Posterior vena cava (tissue), 2 donors: Measurements from ENCODE around the gene KLHL29. TPM values are rescaled to one million over a fixed set of nuclear protein-coding genes. Genes with fewer than 3 reads are reported as not detected.

ENCODE experiments used
- DNase-seq: peaks from one replicate; pipeline ENCODE4 v3.0.0-alpha.2; 2020; ENCODE audit warnings: low spot score
- intact Hi-C, 2 donors: fragments of 100-400 bp; cut with DNase I; formaldehyde crosslinking; loops; one replicate each; pipeline versions ENCODE4 v1.14.1 to v1.14.2; 2022 to 2023
- total RNA-seq, 2 donors: library from RNA; stranded (reverse); fragmentation: NEBNext Ultra II Directional; extraction: Animal tissue kit (Norgen Biotek cat#: 25700); gene quantifications; one replicate each; pipeline ENCODE4 v1.2.1, GENCODE V29; 2021
- donor health status: DM: yes; HTN: yes; CAD: no.
- donor health status: DM: yes; HTN: yes; CAD: no.

Gene KLHL29
- total RNA-seq, 2 donors from 2014 or later: 9.9 to 10.6 TPM

DNA sequence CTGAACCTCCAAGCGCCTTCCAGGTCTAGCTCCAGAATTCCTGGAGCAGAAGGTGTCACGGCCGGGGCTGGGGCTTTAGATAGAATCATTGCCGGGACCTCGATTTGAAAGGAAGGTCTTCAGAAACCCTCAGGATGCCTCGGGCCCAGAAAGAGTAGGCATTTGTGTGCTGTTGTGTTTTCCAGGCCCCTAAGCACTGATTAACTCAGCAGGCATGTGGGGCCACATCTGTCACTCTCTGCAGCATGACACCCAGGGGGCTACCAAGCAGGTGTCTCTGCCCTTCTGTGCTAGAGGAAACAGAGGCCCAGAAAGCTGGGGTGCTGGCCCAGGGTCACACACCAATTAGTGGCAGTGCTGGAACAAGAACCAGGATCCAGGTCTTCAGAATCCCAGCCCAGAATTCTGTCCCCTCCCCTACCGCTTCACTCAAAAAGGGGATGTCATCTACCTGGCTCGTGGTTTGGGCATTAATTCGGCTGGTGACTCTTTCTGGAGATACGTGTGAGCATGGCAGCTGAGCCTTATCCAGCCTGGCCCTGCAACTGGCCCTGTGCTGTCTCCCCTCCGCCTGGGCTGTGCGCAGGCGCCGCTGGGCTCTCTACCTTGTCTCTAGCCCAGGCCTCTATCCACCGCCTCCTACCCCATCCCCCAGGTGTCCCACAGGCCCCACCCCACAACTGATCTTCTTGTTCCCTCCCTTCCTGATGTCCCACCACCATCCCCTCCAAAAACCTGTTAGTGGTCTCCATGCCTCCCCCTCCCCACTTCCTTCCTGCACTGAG is 296.6 kb downstream of the KLHL29 start:
- intact Hi-C loops: no loop called here
- DNase-seq: no peak

DNA sequence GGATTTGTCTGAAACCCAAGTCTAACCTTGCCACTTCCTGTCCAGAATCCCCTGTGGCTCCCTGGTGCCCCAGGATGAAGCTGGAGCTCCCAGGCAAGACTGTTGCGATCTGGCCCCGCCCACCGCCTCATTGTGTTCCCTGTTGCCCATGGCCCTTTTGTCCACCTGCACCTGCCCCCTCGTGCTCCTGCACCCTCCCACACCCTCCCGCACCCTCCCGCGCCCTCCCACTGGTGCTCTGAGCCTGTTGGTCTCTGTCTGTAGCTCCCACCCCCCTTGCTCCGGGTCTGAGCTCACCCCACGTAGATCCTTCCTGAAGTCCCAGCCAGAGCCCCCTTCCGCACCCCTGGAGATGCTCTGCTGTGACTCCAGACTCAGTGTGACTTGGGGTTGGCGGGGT is 297.5 kb downstream of the KLHL29 start:
- DNase-seq: no peak

DNA sequence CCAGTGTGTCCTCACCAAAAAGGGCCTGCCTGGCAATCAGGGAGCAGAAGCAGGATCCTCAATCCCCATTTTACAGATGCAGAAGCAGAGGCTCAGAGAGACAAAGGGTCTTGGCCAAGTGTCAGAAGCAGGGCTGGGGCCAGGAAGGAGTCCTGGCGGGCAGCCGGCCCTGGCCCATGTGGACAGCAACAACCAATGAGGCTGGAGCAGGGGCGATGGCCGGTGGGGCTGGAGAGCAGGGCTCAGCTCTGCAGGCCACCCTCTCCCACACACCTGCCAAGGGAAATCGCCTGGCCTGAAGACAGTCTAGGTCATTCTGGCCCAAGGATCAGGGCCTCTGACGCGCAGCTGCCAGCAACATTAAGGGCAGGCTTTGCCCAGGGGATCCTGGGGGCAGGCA is 298.0 kb downstream of the KLHL29 start:
- no peak for DNase-seq
- intact Hi-C loops: no loop called here

More for the DNA sequence above, 297.5 kb downstream of the KLHL29 start:
- intact Hi-C loops: no loop called here

DNA sequence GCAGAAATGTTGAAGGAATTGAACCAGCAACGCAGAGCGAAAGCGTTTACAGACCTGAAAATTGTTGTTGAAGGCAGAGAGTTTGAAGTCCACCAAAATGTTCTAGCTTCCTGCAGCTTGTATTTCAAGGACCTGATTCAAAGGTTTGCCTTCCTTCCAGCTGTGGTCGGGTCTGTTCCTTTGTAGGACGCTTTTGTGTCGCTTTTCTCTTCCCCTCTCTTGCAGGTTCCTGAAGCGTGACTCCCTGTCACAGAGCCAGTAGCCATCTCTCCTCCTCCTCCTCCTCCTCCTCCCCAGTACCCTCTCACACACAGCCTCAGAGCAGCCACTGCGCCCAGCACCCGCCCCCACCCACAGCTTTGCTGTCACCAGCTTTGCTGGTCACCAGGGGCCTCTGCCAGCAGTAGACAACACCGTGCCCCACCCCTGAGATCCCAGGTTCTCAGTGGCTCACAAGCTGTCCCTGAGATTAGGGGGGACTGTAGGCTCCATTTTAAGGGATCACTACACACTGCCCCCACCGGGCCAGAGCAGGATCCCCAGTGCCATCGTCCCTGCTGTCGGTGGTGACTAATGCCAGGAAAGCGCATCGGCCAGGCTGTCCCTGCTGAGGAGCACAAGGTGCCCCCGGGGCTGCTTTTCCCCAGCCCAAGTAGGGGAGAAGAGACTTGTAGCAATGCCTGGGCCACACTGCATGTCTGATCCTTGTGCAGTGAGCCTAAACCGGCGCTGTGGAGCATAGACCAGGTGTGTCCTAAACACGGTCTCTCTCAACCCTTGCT is 299.6 kb downstream of the KLHL29 start:
- intact Hi-C loops: no loop called here
- DNase-seq: no peak

DNA sequence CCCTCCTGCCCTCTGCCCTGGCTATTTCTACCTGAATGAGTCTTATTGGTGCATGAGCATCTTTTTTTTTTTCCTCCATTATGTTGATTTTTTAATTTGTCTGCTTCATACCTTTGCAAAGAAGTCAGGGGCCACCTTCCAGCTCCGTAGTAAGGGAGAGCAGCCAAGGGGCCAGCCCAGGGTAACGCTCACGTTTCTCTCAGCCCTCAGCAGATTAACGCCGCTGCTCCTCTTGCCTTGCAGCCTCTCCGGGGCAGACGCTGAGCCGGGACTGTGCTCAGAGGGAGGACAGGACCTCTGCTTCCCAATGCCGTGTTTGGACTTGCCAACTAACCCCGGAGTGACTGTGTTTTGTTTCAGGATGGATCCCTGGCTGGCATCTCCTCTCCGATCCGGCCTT is 300.2 kb downstream of the KLHL29 start:
- DNase-seq: no peak
- intact Hi-C loops: no loop called here

DNA sequence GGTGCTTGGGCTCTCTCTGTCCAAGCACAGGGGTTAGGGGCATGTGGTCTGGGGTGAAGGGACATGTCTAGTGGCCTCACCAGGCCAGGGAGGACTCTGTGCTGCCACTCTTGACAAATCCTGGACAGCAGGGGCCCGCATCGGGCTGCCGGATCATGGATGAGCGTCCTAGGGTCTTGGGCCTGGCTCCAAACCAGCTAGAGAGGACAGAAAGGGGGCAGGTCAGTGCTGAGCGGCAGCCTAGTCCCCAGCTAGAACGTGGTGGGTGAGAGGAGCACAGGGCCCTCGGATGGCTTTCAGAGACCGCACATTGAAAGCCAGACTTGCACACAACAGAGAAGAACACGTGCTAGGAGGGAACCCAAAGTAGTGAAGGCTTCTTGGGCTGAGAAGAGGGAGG is 300.7 kb downstream of the KLHL29 start:
- intact Hi-C loops: no loop called here
- DNase-seq: no peak

GRCh38 chr2:23686405-23687029 is 301.5 kb downstream of the KLHL29 start:
- no peak for DNase-seq

GRCh38 chr2:23687214-23687613 is 302.2 kb downstream of the KLHL29 start:
- no peak for DNase-seq
- intact Hi-C loops: no loop called here

More at GRCh38 chr2:23686405-23687029, 301.5 kb downstream of the KLHL29 start:
- intact Hi-C loops: no loop called here

GRCh38 chr2:23687713-23688112 is 302.7 kb downstream of the KLHL29 start:
- no peak for DNase-seq
- intact Hi-C loops: no loop called here

DNA sequence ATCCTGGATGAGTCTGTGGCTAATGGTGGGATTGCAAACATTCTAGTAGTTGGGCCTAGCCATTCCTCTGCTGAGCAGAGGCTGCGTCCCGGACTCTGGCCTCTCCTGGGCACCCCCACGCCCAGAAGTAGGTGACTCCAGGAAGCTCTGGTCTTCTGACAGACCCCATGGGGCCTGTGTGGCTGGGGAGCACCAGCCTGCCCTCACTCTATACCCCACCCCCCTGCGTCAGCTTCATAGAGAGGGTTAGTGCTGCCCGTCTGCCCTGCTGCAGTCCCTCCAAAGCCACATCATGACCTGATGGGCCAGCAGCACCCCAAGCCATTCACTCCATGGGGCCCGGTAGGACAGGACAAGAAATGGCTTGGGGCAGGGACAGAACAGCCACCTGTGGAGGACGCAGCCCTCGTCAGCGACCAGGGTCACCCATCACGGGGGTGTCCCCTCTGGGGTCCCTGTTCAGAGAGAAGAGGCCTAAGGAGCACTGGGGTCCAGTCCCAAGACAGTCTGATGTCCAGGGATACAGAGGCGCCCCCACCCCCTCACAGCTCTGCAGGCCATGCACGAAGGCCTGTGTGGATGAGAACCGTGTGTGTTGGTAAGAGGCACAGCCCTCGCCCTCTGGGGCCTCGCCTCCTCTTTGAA is 303.6 kb downstream of the KLHL29 start:
- intact Hi-C loops: no loop called here
- DNase-seq: no peak

- intact Hi-C loops: no loop called here
- DNase-seq: no peak
Measured at GRCh38 chr2:23689131-23689700, 304.2 kb downstream of the KLHL29 start.

DNA sequence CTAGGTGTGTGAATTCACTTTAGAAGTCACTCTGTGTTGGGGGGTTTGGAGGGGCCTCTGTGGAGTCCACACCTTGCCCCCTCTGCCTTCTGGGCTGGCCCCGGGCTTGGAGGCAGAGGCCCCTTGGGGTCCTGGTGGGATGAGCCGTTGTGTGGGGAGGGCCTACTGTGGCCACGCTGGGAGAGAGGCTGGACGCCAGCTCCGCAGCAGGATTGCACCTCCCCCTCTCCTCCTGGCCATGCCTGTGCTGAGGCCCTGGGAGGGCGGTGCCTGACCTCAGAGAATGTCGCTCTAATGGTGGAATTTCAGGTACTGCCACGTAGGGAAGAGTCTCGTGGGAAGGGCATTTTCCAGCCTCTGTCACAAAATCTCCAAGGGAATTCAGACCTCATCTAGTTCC is 304.9 kb downstream of the KLHL29 start:
- intact Hi-C loops: no loop called here
- DNase-seq: peak; percentile 66

DNA sequence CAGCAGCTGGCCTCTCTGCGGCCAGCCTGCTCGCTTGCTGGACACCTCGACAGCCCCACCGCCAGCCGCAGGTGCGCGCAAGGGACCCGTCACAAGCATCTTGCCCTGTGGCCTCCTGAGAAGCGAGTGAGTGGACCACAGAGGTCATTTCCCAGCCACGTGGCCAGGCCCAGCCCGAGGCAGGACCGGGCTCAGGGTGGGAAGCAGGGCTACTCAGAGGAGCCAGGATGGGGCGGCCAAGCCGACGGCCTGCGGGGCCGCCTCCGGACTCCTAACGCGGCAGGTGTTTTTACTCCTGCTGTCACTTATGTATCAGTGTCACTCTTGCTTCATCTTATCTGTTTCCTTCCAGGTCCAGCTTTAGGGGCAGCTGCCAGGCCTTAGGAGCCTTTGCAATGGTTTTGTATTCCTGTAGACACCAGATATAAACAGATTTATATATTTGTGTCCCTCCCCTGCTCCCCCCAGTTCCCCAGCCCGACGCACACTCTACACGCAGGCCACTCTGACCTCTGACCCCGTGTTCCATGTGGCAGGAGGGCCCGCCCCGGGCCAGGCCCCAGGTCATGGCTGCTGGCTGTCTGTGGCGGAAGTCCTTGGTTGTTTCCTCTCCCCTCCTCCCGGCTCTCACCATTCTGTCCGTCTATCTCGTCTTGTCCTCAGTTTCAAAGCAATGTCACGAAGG is 305.6 kb downstream of the KLHL29 start:
- intact Hi-C loops: no loop called here
- peak; percentile 64 for DNase-seq

DNA sequence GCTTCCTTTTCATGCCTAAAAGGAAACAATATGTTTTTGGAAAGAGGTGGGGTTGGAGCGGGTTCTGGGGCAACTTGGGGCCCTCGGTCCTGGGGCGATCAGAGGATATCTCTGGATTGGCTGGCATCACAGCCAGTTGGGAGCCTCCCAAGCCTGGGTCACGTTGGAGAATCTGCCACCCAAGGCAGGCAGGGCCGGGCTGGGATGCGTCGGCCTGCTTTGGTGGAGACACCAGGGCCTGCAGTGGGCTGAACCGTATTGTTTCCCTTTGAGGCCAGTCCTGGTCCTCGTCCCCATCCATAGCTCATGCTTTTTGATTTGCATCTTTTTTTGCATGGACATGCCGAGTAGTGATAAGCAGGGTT is 306.1 kb downstream of the KLHL29 start:
- intact Hi-C loops: no loop called here

GRCh38 chr2:23691565-23691964 is 306.6 kb downstream of the KLHL29 start:
- peak; percentile 73 for DNase-seq
- intact Hi-C loops: no loop called here

More for the DNA sequence above, 306.1 kb downstream of the KLHL29 start:
- DNase-seq: peak; percentile 30

DNA sequence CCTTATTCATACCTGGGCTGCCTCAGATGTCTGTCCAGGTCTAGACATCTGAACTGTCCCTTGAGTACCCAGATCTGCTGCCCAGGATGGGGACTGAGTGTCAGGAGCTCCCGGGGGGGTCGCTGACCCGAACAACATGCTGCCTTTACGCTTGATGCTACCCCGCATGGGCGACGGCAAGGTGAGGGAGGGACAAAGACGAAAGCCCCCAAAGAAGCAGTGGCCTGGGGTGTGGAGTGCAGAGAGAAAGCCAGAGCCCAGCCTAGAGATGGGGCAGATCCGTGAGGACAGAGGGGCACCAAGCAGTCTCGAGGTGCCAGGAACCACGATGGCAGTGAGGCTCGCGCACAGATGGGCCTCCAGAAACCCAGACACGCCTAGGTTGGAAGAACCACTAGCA is 307.3 kb downstream of the KLHL29 start:
- DNase-seq: peak; percentile 70
- intact Hi-C loops: no loop called here

DNA sequence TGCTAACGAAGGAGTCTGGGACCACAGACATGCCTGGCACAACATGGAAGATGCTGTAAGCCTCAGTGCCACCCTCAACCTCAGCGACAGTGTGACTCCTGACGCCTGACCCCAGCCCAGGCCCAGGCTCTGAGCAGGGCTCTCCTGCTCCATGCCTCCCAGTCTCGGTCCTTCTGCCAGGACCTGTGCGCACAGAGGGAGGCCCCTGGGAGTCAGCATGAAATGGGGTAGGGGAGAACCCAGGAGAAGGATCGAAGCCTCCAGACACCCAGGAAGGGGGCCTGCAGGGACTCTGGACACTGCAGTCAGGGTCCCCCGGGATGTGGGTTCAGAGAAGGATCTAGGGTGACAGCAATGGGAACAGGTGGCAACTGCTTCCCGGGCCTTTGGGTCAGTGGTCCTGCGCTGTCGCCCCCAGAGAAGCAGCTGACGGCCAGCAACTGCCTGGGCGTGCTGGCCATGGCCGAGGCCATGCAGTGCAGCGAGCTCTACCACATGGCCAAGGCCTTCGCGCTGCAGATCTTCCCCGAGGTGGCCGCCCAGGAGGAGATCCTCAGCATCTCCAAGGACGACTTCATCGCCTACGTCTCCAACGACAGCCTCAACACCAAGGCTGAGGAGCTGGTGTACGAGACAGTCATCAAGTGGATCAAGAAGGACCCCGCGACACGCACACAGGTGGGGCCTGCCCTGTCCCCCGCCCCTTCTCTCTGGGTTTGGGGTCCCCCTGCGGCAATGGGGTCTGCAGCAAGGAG is 308.0 kb downstream of the KLHL29 start:
- intact Hi-C loops: no loop called here
- peak; percentile 75 for DNase-seq

DNA sequence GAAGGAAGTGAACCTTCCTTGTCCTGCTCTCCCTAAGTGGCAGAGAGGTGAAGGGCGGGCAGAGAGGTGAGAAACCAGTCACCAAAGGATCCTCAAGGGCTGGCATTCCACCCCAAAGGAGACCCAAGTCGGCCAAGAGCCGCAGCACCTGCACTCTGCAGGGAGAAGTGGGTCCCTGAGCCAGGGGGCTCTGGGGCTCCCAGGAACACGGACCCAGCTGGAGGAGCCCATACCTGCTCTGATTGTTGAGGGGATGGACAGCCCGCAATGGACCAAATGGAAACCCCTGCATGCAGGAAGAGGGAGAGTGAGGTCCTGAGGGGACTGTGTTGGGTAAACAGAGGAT is 308.6 kb downstream of the KLHL29 start:
- DNase-seq: peak; percentile 35
- intact Hi-C loops: no loop called here
